ENCODE results near the gene SESN1. TPM values are rescaled to one million over a fixed set of nuclear protein-coding genes. Genes with fewer than 3 reads are reported as not detected.
"Not testable (repeated sequence)": the region's sequence is repeated elsewhere in the genome, so short reads cannot be mapped to it uniquely, and the experiment has no call there.

SESN1 gene
- total RNA-seq, 1 donor from 2014 or later = 28.9 TPM

DNA sequence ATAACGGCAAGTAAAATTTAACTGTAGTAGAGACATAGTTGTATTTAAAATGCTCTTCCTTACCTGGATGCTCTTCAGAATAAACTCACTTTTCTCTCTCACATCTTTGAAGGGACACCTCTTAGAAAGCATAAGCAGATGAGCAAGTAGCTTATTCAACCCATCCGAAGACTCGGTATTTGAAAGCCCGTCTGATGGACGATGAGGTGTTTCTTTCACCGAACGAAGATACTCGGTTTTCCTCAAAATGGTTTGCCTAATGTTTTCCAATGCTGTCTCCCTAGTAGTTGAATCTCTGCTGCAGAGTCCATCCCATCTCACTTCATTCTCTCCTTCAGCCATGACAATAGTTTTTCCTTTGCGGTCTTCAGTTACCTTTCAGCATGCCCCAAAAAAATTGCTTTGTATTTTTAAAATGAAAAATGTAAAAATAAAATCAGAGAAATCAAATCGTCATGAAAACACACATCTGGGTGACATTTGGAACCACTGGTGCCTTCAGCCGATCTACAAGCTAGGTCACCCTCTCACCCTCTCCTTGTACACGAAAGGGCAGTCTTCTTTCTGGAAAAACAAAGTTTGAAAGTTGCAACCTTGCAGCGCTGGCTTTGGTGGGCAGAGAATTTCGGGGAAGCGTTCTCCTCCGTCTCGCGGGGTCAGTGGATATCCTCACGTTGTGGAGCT lies 772 bp downstream of the SESN1 start:
- H3K27ac Mint-ChIP-seq = peak overlapping the region; percentile 68
- peaks cover 42% of the 10 kb centered on the region for H3K4me1 Mint-ChIP-seq
- H3K4me3 Mint-ChIP-seq = peak overlapping the region; percentile 92
- no peaks in the 10 kb centered on the region for H3K27me3 Mint-ChIP-seq (ENCODE audit: low read depth)
- H3K36me3 Mint-ChIP-seq = peaks cover 1% of the 10 kb centered on the region
- no peaks in the 10 kb centered on the region for H3K9me3 Mint-ChIP-seq
- TF ChIP-seq, protein P1, sequence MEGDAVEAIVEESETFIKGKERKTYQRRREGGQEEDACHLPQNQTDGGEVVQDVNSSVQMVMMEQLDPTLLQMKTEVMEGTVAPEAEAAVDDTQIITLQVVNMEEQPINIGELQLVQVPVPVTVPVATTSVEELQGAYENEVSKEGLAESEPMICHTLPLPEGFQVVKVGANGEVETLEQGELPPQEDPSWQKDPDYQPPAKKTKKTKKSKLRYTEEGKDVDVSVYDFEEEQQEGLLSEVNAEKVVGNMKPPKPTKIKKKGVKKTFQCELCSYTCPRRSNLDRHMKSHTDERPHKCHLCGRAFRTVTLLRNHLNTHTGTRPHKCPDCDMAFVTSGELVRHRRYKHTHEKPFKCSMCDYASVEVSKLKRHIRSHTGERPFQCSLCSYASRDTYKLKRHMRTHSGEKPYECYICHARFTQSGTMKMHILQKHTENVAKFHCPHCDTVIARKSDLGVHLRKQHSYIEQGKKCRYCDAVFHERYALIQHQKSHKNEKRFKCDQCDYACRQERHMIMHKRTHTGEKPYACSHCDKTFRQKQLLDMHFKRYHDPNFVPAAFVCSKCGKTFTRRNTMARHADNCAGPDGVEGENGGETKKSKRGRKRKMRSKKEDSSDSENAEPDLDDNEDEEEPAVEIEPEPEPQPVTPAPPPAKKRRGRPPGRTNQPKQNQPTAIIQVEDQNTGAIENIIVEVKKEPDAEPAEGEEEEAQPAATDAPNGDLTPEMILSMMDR (IDR thresholded peaks at IDR 0.05; ENCODE audit: unreplicated experiment) = no peak
- DNase-seq (ENCODE audit: low spot score in 2 of 2, unreplicated experiment in 2 of 2) = no peak

DNA sequence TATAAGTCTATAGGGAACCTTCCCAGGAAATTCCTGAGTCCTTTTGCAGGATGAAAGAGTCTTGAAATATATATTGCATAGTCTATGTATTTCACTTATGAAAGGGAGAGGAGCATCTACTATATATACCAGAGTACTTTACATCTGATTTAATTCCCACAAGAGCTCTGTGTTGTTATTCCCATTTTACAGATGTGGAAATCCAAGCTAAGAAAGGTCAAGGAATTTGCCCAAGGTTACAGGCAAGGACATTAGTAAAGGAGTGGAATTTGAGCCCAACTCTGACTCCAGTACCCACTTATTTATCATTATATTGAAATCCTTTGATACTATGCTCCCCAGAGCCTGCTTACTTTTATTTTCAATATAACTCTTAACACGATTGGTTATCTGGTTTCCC lies 2.6 kb downstream of the SESN1 start:
- Mint-ChIP-seq H3K27me3 (ENCODE audit: low read depth) (no peaks in the 10 kb centered on the region), H3K36me3 (no peaks in the 10 kb centered on the region), H3K27ac (no peak overlapping the region), H3K9me3 (no peaks in the 10 kb centered on the region), H3K4me1 (peaks cover 40% of the 10 kb centered on the region), H3K4me3 (peak overlapping the region; percentile 54)
- no peak for DNase-seq (ENCODE audit: low spot score in 2 of 2, unreplicated experiment in 2 of 2)
- TF ChIP-seq, protein P1 (IDR thresholded peaks at IDR 0.05; ENCODE audit: unreplicated experiment) = no peak

DNA sequence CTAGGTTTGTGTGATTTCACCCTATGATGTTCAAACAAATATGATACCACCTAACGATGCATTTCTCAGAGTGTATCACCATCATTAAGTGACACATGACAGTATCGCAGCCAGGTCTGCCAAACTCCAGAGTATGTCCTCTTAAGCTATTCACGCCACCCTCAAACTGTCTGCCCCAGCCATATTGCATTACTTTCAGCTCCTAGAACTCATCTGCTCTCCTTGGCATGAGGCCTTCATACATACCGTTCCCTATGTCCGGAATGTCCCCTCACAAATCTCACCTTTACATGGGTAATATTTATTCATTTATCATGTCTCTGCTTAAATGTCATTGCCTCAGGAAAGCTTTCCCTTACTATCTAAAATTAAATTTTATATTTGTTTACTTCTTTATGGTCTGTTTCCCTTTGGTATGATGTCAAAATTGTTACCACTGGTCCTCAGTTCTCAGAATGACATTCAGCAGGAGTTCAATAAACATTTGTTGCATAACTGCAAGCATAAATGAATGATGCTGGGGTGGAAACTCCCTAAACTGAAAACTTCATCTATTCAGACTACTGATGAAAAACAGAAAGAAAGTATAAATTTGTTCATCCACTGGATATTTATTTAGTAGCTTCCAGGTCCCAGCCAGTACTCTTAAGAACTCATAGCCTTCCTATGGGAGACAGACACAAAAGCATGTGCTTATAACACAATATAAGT lies 3.2 kb downstream of the SESN1 start:
- H3K4me3 Mint-ChIP-seq = peak overlapping the region; percentile 48
- no peaks in the 10 kb centered on the region for H3K27me3 Mint-ChIP-seq (ENCODE audit: low read depth)
- no peaks in the 10 kb centered on the region for H3K9me3 Mint-ChIP-seq
- H3K36me3 Mint-ChIP-seq = no peaks in the 10 kb centered on the region
- peaks cover 37% of the 10 kb centered on the region for H3K4me1 Mint-ChIP-seq
- DNase-seq (ENCODE audit: low spot score in 2 of 2, unreplicated experiment in 2 of 2) = no peak
- H3K27ac Mint-ChIP-seq = no peak overlapping the region
- TF ChIP-seq, protein P1 (IDR thresholded peaks at IDR 0.05; ENCODE audit: unreplicated experiment) = no peak

DNA sequence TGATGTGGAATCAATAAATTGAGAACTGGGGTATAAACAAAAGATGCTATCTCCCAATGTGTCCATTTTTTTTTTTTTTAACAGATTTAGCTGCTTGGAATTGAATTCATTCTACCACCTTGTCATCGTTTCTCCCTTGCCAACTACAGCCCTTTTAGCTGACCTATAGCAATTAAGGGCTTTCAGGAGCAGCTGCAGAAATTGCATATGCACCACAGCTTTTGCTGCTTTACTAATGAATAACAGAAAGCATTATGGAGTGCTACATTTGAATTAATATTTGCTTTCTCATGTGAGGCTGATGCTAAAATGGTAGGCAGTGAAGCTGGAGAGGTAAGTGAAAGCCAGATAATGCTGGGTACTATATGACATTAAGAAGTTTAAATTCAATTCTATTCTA lies 5.7 kb downstream of the SESN1 start:
- no peak for DNase-seq (ENCODE audit: low spot score in 2 of 2, unreplicated experiment in 2 of 2)
- Mint-ChIP-seq H3K4me3 (no peak overlapping the region), H3K9me3 (no peaks in the 10 kb centered on the region), H3K4me1 (peaks cover 26% of the 10 kb centered on the region), H3K27me3 (ENCODE audit: low read depth) (no peaks in the 10 kb centered on the region), H3K27ac (no peak overlapping the region), H3K36me3 (no peaks in the 10 kb centered on the region)
- TF ChIP-seq, protein P1 (IDR thresholded peaks at IDR 0.05; ENCODE audit: unreplicated experiment) = no peak

DNA sequence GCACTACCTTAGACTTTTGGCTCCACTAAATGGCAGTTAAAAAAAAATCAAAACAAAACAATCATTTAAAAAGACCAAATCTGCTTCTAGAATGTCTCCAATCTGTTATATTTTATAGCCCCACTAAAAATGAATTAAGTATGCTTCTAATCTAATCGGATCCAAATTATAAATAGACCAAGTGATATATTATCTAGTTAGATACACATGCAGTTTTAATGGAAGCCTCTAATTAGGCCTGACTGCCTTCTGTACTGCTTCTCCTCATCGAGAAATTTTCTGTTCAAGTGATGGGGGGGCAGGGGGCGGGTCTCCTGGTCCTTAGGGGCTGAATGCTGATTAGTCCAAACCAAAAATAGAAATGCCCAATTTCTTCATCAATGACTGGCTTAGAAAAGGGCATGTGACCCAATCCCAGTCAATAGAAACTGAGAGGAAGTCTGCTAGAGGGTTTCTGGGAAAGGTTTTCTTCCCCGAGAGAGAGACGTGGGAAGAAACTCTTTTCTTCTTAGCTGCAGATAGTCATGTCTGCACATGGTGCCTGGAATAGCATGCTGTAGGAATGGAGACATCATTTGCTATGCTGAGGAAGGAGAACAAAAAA lies 6.9 kb downstream of the SESN1 start:
- Mint-ChIP-seq H3K4me1 (peaks cover 16% of the 10 kb centered on the region), H3K4me3 (no peak overlapping the region), H3K27me3 (ENCODE audit: low read depth) (no peaks in the 10 kb centered on the region), H3K36me3 (no peaks in the 10 kb centered on the region), H3K27ac (no peak overlapping the region), H3K9me3 (no peaks in the 10 kb centered on the region)
- TF ChIP-seq, protein P1 (IDR thresholded peaks at IDR 0.05; ENCODE audit: unreplicated experiment) = no peak
- DNase-seq (ENCODE audit: low spot score in 2 of 2, unreplicated experiment in 2 of 2) = no peak

DNA sequence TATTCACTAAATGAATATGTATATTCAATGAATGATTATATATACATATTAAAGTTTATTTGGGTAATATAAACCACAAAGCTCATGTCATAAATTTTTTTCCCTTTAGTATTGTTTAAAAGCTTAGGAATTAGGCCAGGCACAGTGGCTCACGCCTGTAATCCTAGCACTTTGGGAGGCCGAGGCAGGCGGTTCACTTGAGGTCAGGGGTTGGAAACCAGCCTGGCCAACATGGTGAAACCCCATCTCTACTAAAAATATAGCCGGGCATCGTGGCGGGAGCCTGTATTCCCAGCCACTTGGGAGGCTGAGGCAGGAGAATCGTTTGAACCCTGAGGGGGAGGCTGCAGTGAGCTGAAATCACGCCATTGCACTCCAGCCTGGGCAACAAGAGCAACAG lies 10.5 kb downstream of the SESN1 start:
- H3K36me3 Mint-ChIP-seq, H3K27ac Mint-ChIP-seq: not testable (repeated sequence)

More for the DNA sequence above, 10.5 kb downstream of the SESN1 start:
- H3K4me3 Mint-ChIP-seq; H3K9me3 Mint-ChIP-seq; H3K4me1 Mint-ChIP-seq; H3K27me3 Mint-ChIP-seq (ENCODE audit: low read depth); DNase-seq (ENCODE audit: low spot score in 2 of 2, unreplicated experiment in 2 of 2): not testable (repeated sequence)
